GM12878 (cell line): ENCODE measurements around the gene ACTR8. TPM values are rescaled to one million over a fixed set of nuclear protein-coding genes. Genes with fewer than 3 reads are reported as not detected.

Experiments used
- ATAC-seq: fragments of 200-7000 bp; cut with Tn5 transposase; 3 replicates; pipeline ENCODE4 v1.9.1; 2020; ENCODE audit warnings: mild to moderate bottlenecking, moderate library complexity
- BruUV-seq: library from RNA; stranded (reverse); fragments of 400-500 nt; replicated peaks from 2 replicates; lab custom pipeline; 2021; lab: Mats Ljungman, UMichigan
- CTCF ChIA-PET: fragments of 300-600 bp; sonication (Branson Sonifier 250); formaldehyde crosslinking; extraction: SDS; loops from one replicate; lab custom pipeline; 2021; ENCODE audit warnings: inconsistent platforms; lab: Yijun Ruan, JAX
- POLR2A ChIA-PET: fragments of 350-600 bp; formaldehyde crosslinking; extraction: SDS; loops from one replicate; lab custom pipeline; 2021; ENCODE audit warnings: inconsistent platforms; lab: Charles Lee
- RAD21 ChIA-PET: fragments of 300-600 bp; sonication (Branson Sonifier 250); formaldehyde crosslinking; loops from one replicate; lab custom pipeline; 2023; ENCODE audit warnings: antibody characterized with exemption; ENCODE audit not compliant: unreplicated experiment; lab: Charles Lee
- SMC1A ChIA-PET: fragments of 300-600 bp; sonication (Branson Sonifier 250); formaldehyde crosslinking; loops from one replicate; lab custom pipeline; 2023; ENCODE audit not compliant: unreplicated experiment, uncharacterized antibody; lab: Charles Lee
- DNase-seq: peaks from one replicate; pipeline ENCODE4 v3.0.0-alpha.2; 2011; ENCODE audit warnings: low read depth, low spot score
- FAIRE-seq: peaks from 3 replicates; lab custom pipeline; 2011; peaks lifted over from hg19 to GRCh38; lab: Jason Lieb, UNC
- H2AFZ ChIP-seq: 2 replicates; pipeline ENCODE4 v1.6.0; 2011; ENCODE audit warnings: low read depth, low read length, control low read depth; ENCODE audit not compliant: control insufficient read depth
- H3K27ac ChIP-seq: 2 replicates; pipeline ENCODE4 v1.5.1; 2011; ENCODE audit warnings: control low read depth; ENCODE audit not compliant: control insufficient read depth, insufficient read depth
- H3K27me3 ChIP-seq, 2 experiments: replicated peaks in 1 of 2; 2 replicates each; pipeline versions ENCODE4 v1.6.0 to v1.6.1; 2011; ENCODE audit warnings: low read length in 1 of 2; ENCODE audit not compliant: control insufficient read depth in 2 of 2, insufficient read depth in 2 of 2
- H3K36me3 ChIP-seq, 2 experiments: 2 replicates each; pipeline ENCODE4 v1.5.1; 2011; ENCODE audit warnings: low read length in 1 of 2; ENCODE audit not compliant: control insufficient read depth in 2 of 2, insufficient read depth in 2 of 2
- H3K4me1 ChIP-seq: 2 replicates; pipeline ENCODE4 v1.6.1; 2011; ENCODE audit warnings: mild to moderate bottlenecking, low read length, moderate library complexity, mixed read lengths; ENCODE audit not compliant: control insufficient read depth, insufficient read depth
- H3K4me2 ChIP-seq: 2 replicates; pipeline ENCODE4 v1.6.0; 2011; ENCODE audit warnings: control low read depth; ENCODE audit not compliant: control insufficient read depth, insufficient read depth
- H3K4me3 ChIP-seq: fragments of 200-600 bp; sonication (generic); 2 replicates; pipeline ENCODE4 v1.5.1; 2016
- H3K79me2 ChIP-seq: 2 replicates; pipeline ENCODE4 v1.6.0; 2011; ENCODE audit warnings: low read length; ENCODE audit not compliant: control insufficient read depth, insufficient read depth
- H3K9ac ChIP-seq: 2 replicates; pipeline ENCODE4 v1.8.0; 2011; ENCODE audit warnings: low read length, control low read depth, mixed read lengths; ENCODE audit not compliant: control insufficient read depth, insufficient read depth
- H3K9me3 ChIP-seq: replicated peaks from 3 replicates; pipeline ENCODE4 v1.5.1; 2011; ENCODE audit warnings: mild to moderate bottlenecking, low read length; ENCODE audit not compliant: control insufficient read depth, insufficient read depth
- H4K20me1 ChIP-seq: 2 replicates; pipeline ENCODE4 v1.6.0; 2011; ENCODE audit not compliant: control insufficient read depth, insufficient read depth
- ATF7 ChIP-seq: fragments of 450-650 bp; IDR thresholded peaks from 2 replicates; pipeline ENCODE4 v1.6.1; 2016; ENCODE audit warnings: low read depth, mild to moderate bottlenecking
- FOXK2 ChIP-seq: fragments of 450-650 bp; IDR thresholded peaks from 2 replicates; pipeline ENCODE4 v1.6.1; 2017; ENCODE audit warnings: mild to moderate bottlenecking, moderate library complexity
- POLR2AphosphoS5 ChIP-seq: IDR thresholded peaks from 2 replicates; pipeline ENCODE4 v1.6.1; 2011; ENCODE audit warnings: mild to moderate bottlenecking, low read length, inconsistent platforms
- RBBP5 ChIP-seq: fragments of 200-600 bp; sonication (generic); conservative IDR thresholded peaks from 2 replicates; pipeline ENCODE4 v1.6.1; 2016
- RELB ChIP-seq: fragments of 450-650 bp; IDR thresholded peaks from 2 replicates; pipeline ENCODE4 v1.6.1; 2017; ENCODE audit warnings: low read depth, mild to moderate bottlenecking, moderate library complexity
- SMAD5 ChIP-seq: IDR thresholded peaks from 2 replicates; pipeline ENCODE4 v1.6.1; 2016; ENCODE audit warnings: antibody characterized with exemption, low read depth
- SPI1 ChIP-seq: IDR thresholded peaks from 2 replicates; pipeline ENCODE4 v1.6.1; 2011; ENCODE audit warnings: low read depth, mild to moderate bottlenecking, low read length, moderate library complexity, borderline replicate concordance; ENCODE audit not compliant: insufficient read depth
- STAT3 ChIP-seq: IDR thresholded peaks from 2 replicates; pipeline ENCODE4 v1.6.1; 2011; ENCODE audit warnings: low read depth, low read length, improper control_type of control experiment
- USF1 ChIP-seq: IDR thresholded peaks from 2 replicates; pipeline ENCODE4 v1.6.1; 2011; ENCODE audit warnings: borderline replicate concordance, low read depth, mild to moderate bottlenecking, moderate library complexity, mixed read lengths, low read length; ENCODE audit not compliant: insufficient read depth; ENCODE audit errors: extremely low read length
- ZNF384 ChIP-seq: IDR thresholded peaks from 2 replicates; pipeline ENCODE4 v1.6.1; 2012; ENCODE audit warnings: low read depth, mild to moderate bottlenecking, low read length, improper control_type of control experiment, borderline replicate concordance
- WGBS: methylation state at CpG from one replicate; pipeline ENCODE4 v1.1.6; 2016; ENCODE audit warnings: low lambda C conversion rate; ENCODE audit not compliant: insufficient replicate concordance, insufficient coverage; ENCODE audit errors: missing lambda C conversion rate; 5-methylcytosine and 5-hydroxymethylcytosine counted together
- in situ Hi-C: fragments of 300-500 bp; cut with MboI; formaldehyde crosslinking; loops from 9 replicates; pipeline ENCODE4 v1.14.3; 2018; ENCODE audit warnings: mixed read lengths
- intact Hi-C: fragments of 100-400 bp; cut with micrococcal nuclease; formaldehyde crosslinking; loops from one replicate; pipeline ENCODE4 v1.14.2; 2022; ENCODE audit not compliant: unreplicated experiment
- polyA plus RNA-seq, 11 experiments: library from polyadenylated mRNA; depleted of rRNA in 4 of 11; unstranded in 6 of 11; stranded (reverse) in 5 of 11; fragments of >200 nt; fragmentation: Nextera tagmentation in 4 of 11; fragmentation: Illumina TruSeq in 1 of 11; extraction: Ambion mirVana in 4 of 11; extraction: Trizol in 1 of 11; gene quantifications; 1 replicate in 1 of 11; 2 replicates in 10 of 11; pipeline versions ENCODE4 v1.2.1 to v1.2.3, GENCODE V29; 2011 to 2016; ENCODE audit warnings: inconsistent platforms in 2 of 11, missing spikeins in 2 of 11, low read depth in 1 of 11
- total RNA-seq, 4 experiments: library from RNA; depleted of rRNA in 3 of 4; stranded (reverse); fragments of >200 nt in 3 of 4; fragmentation: Illumina TruSeq in 1 of 4; extraction: Trizol in 1 of 4; gene quantifications; 2 replicates each; pipeline versions ENCODE4 v1.2.1 to v1.2.3, GENCODE V29; 2013 to 2021

ACTR8 gene
- total and polyA plus RNA-seq, 10 of the 15 experiments (the other 5 are each of a cell fraction or from before 2014, with no cell fraction given): 5.3 to 35.7 (median 26.4) TPM

- in situ Hi-C loops: no loop called here
- H3K79me2 ChIP-seq: no peaks in the 10 kb centered on the region
- H3K9me3 ChIP-seq: no peaks in the 10 kb centered on the region
- no peak overlapping the region for H3K27ac ChIP-seq
- SMC1A ChIA-PET: interaction anchor here (0.8 kb wide), 1 partner anchor 76 kb away, joined by 3 read pairs; no protein-coding TSS in a partner anchor
- no peaks in the 10 kb centered on the region for H3K4me1 ChIP-seq
- POLR2A ChIA-PET: no interaction called here
- no peak overlapping the region for H2AFZ ChIP-seq
- no peak for DNase-seq
- intact Hi-C loops: no loop called here
- TF ChIP-seq RELB (no peak), SMAD5 (no peak), ZNF384 (no peak), FOXK2 (no peak), STAT3 (no peak), USF1 (no peak), POLR2AphosphoS5 (no peak), RBBP5 (no peak), SPI1 (no peak), ATF7 (no peak)
- TF ChIP-seq, all 136 proteins: peak for 0
- no peak overlapping the region for H3K4me2 ChIP-seq
- ATAC-seq: no peak
- no peak for FAIRE-seq
- no peaks in the 10 kb centered on the region for H3K27me3 ChIP-seq
- H4K20me1 ChIP-seq: no peaks in the 10 kb centered on the region
- no peak overlapping the region for H3K4me3 ChIP-seq
- CTCF ChIA-PET: no interaction called here
- RAD21 ChIA-PET: no interaction called here
- H3K36me3 ChIP-seq: peaks cover 4% of the 10 kb centered on the region in 2 experiments; a peak in 3 of 4 replicates
- H3K9ac ChIP-seq: no peak overlapping the region
- BruUV-seq: no TSS peak
- WGBS: 40% methylated on average over 14 of the region's 14 CpGs
These were observed 62.6 kb downstream of the ACTR8 start for GRCh38 chr3:53819163-53819868.
